H1 (cell line): ENCODE measurements around the gene SMG1. TPM values are rescaled to one million over a fixed set of nuclear protein-coding genes. Genes with fewer than 3 reads are reported as not detected.

Source experiments
- CTCF ChIA-PET: fragments of 300-600 bp; sonication (Branson Sonifier 250); formaldehyde crosslinking; loops from one replicate; lab custom pipeline; 2021; ENCODE audit not compliant: partially characterized antibody; lab: Charles Lee
- POLR2A ChIA-PET: fragments of 300-600 bp; sonication (Branson Sonifier 250); formaldehyde crosslinking; loops from one replicate; lab custom pipeline; 2021; ENCODE audit warnings: inconsistent platforms; ENCODE audit not compliant: partially characterized antibody; lab: Charles Lee
- DNase-seq, 2 experiments: peaks; one replicate each; pipeline versions ENCODE4 v3.0.0 to v3.0.0-alpha.2; 2010 to 2022; ENCODE audit warnings: low spot score in 2 of 2, low read depth in 1 of 2, mixed read lengths in 1 of 2
- FAIRE-seq: peaks from 2 replicates; lab custom pipeline; 2011; peaks lifted over from hg19 to GRCh38; lab: Jason Lieb, UNC
- H2AFZ ChIP-seq: 2 replicates; pipeline ENCODE4 v1.8.1; 2012; ENCODE audit warnings: low read length, inconsistent platforms
- H2AK5ac ChIP-seq: 2 replicates; pipeline ENCODE4 v1.6.1; 2013; ENCODE audit warnings: low read depth, low read length
- H2BK120ac ChIP-seq: replicated peaks from 2 replicates; pipeline ENCODE3; 2013; ENCODE audit warnings: low read depth, low read length, inconsistent platforms
- H2BK12ac ChIP-seq: 2 replicates; pipeline ENCODE4 v1.6.1; 2013; ENCODE audit warnings: low read depth, low read length
- H2BK15ac ChIP-seq: 2 replicates; pipeline ENCODE4 v1.6.1; 2013; ENCODE audit warnings: low read length
- H2BK20ac ChIP-seq: 2 replicates; pipeline ENCODE4 v1.6.1; 2013; ENCODE audit warnings: low read length
- H2BK5ac ChIP-seq: 2 replicates; pipeline ENCODE4 v1.6.1; 2013; ENCODE audit warnings: low read depth, low read length
- H3K14ac ChIP-seq: 2 replicates; pipeline ENCODE4 v1.6.1; 2013; ENCODE audit warnings: inconsistent platforms; ENCODE audit not compliant: insufficient read length
- H3K18ac ChIP-seq: 2 replicates; pipeline ENCODE4 v1.6.1; 2013; ENCODE audit warnings: low read length; ENCODE audit errors: extremely low read depth
- H3K23ac ChIP-seq: 2 replicates; pipeline ENCODE4 v1.6.1; 2013; ENCODE audit warnings: inconsistent platforms; ENCODE audit not compliant: insufficient read length
- H3K23me2 ChIP-seq: 2 replicates; pipeline ENCODE4 v1.6.1; 2013; ENCODE audit warnings: low read depth, low read length
- H3K27ac ChIP-seq: 2 replicates; pipeline ENCODE4 v1.6.1; 2011; ENCODE audit warnings: low read depth, low read length, inconsistent platforms
- H3K27me3 ChIP-seq, 4 experiments: replicated peaks in 1 of 4; 1 replicate in 1 of 4; 2 replicates in 3 of 4; pipeline versions ENCODE4 v1.6.1 to v1.8.1; 2011 to 2013; ENCODE audit warnings: low read length in 3 of 4, mild to moderate bottlenecking in 3 of 4, inconsistent platforms in 2 of 4, mixed read lengths in 2 of 4, moderate library complexity in 1 of 4; ENCODE audit not compliant: control insufficient read depth in 3 of 4, insufficient read depth in 3 of 4; ENCODE audit errors: extremely low read depth in 1 of 4
- H3K36me3 ChIP-seq, 4 experiments: 2 replicates each; pipeline versions ENCODE4 v1.6.1 to v1.8.1; 2011 to 2013; ENCODE audit warnings: mild to moderate bottlenecking in 4 of 4, low read length in 3 of 4, moderate library complexity in 2 of 4, control low read depth in 1 of 4, inconsistent platforms in 1 of 4; ENCODE audit not compliant: insufficient read depth in 4 of 4, control insufficient read depth in 2 of 4
- H3K4ac ChIP-seq: replicated peaks from 2 replicates; pipeline ENCODE3; 2013; ENCODE audit warnings: low read length, low read depth, mixed read lengths, inconsistent platforms; ENCODE audit not compliant: insufficient read length
- H3K4me1 ChIP-seq, 4 experiments: replicated peaks in 1 of 4; 1 replicate in 1 of 4; 2 replicates in 3 of 4; pipeline versions ENCODE4 v1.6.1 to v1.8.1; 2011 to 2013; ENCODE audit warnings: low read length in 3 of 4, inconsistent platforms in 2 of 4, mixed read lengths in 1 of 4; ENCODE audit not compliant: insufficient read depth in 4 of 4, control insufficient read depth in 3 of 4
- H3K4me2 ChIP-seq, 2 experiments: 2 replicates each; pipeline versions ENCODE4 v1.6.1 to v1.8.1; 2011 to 2013; ENCODE audit warnings: low read depth in 2 of 2, low read length in 2 of 2, control low read depth in 1 of 2, inconsistent platforms in 1 of 2, mild to moderate bottlenecking in 1 of 2; ENCODE audit not compliant: insufficient read depth in 1 of 2
- H3K4me3 ChIP-seq, 4 experiments: fragments of 200-600, 300-600 bp in 1 of 4; sonication (generic), shearing (Covaris generic), sonication (Bioruptor Twin) in 1 of 4; 2 replicates each; pipeline versions ENCODE4 v1.5.1 to v1.8.1; 2011 to 2016; ENCODE audit warnings: low read length in 4 of 4, low read depth in 3 of 4, control low read depth in 2 of 4, inconsistent platforms in 2 of 4, mild to moderate bottlenecking in 2 of 4, mixed read lengths in 1 of 4, moderate library complexity in 1 of 4; ENCODE audit not compliant: insufficient read depth in 2 of 4; ENCODE audit errors: extremely low read depth in 1 of 4
- H3K56ac ChIP-seq: replicated peaks from 2 replicates; pipeline ENCODE3; 2013; ENCODE audit warnings: low read depth, mild to moderate bottlenecking, mixed read lengths, low read length, inconsistent platforms; ENCODE audit not compliant: insufficient read length
- H3K79me1 ChIP-seq: 2 replicates; pipeline ENCODE4 v1.6.1; 2013; ENCODE audit warnings: low read depth, low read length, control low read depth
- H3K79me2 ChIP-seq, 2 experiments: 2 replicates each; pipeline versions ENCODE4 v1.6.1 to v1.8.1; 2012 to 2013; ENCODE audit warnings: low read length in 2 of 2, mild to moderate bottlenecking in 2 of 2, inconsistent platforms in 1 of 2; ENCODE audit not compliant: insufficient read depth in 2 of 2, control insufficient read depth in 1 of 2
- H3K9ac ChIP-seq, 4 experiments: replicated peaks in 1 of 4; 1 replicate in 1 of 4; 2 replicates in 3 of 4; pipeline versions ENCODE4 v1.6.1 to v1.8.1; 2011 to 2013; ENCODE audit warnings: low read depth in 3 of 4, low read length in 3 of 4, control low read depth in 2 of 4, mild to moderate bottlenecking in 2 of 4, moderate library complexity in 2 of 4, inconsistent platforms in 1 of 4; ENCODE audit errors: extremely low read depth in 1 of 4
- H3K9me3 ChIP-seq, 2 experiments: 2 replicates each; pipeline versions ENCODE4 v1.6.1 to v1.8.1; 2012 to 2013; ENCODE audit warnings: mild to moderate bottlenecking in 2 of 2, moderate library complexity in 2 of 2, control low read depth in 1 of 2, inconsistent platforms in 1 of 2, low read depth in 1 of 2, low read length in 1 of 2, mixed read lengths in 1 of 2; ENCODE audit not compliant: insufficient read depth in 2 of 2
- H4K20me1 ChIP-seq, 2 experiments: replicated peaks in 1 of 2; 2 replicates each; pipeline versions ENCODE3 to v1.8.1; 2011 to 2013; ENCODE audit warnings: inconsistent platforms in 2 of 2, low read length in 2 of 2, mild to moderate bottlenecking in 1 of 2; ENCODE audit not compliant: insufficient read depth in 2 of 2, control insufficient read depth in 1 of 2
- H4K5ac ChIP-seq: 2 replicates; pipeline ENCODE4 v1.6.1; 2013; ENCODE audit warnings: low read length, low read depth, mixed read lengths, inconsistent platforms; ENCODE audit not compliant: insufficient read length
- H4K8ac ChIP-seq: 2 replicates; pipeline ENCODE4 v1.8.0; 2013; ENCODE audit warnings: mild to moderate bottlenecking, moderate library complexity, low read length, inconsistent platforms; ENCODE audit not compliant: insufficient read depth; ENCODE audit errors: extremely low read depth
- H4K91ac ChIP-seq: replicated peaks from 2 replicates; pipeline ENCODE3; 2013; ENCODE audit warnings: low read length, mixed read lengths, inconsistent platforms; ENCODE audit not compliant: insufficient read length
- HDAC6 ChIP-seq: IDR thresholded peaks from one replicate; pipeline ENCODE4 v1.7.1; 2012; ENCODE audit warnings: low read depth, mild to moderate bottlenecking, inconsistent platforms, low read length, moderate library complexity
- SIX5 ChIP-seq: IDR thresholded peaks from 2 replicates; pipeline ENCODE4 v1.6.1; 2011; ENCODE audit warnings: mild to moderate bottlenecking, low read depth, low read length
- WGBS, 2 experiments: shearing (Covaris generic) in 1 of 2; methylation state at CpG; one replicate each; pipeline versions ENCODE4 v1.1.6 to v1.1.7; 2013 to 2015; ENCODE audit warnings: low lambda C conversion rate in 2 of 2, mixed read lengths in 2 of 2, inconsistent platforms in 1 of 2, low coverage in 1 of 2, missing lambda C conversion rate in 1 of 2; ENCODE audit not compliant: insufficient replicate concordance in 2 of 2, insufficient coverage in 1 of 2, insufficient read length in 1 of 2; ENCODE audit errors: extremely low coverage in 1 of 2, missing lambda C conversion rate in 1 of 2; 5-methylcytosine and 5-hydroxymethylcytosine counted together
- polyA plus RNA-seq, 7 experiments: library from polyadenylated mRNA; depleted of rRNA in 3 of 7; stranded (reverse) in 5 of 7; unstranded in 2 of 7; fragments of >200 nt in 5 of 7; fragments of 200-250 nt in 2 of 7; gene quantifications; 1 replicate in 5 of 7; 2 replicates in 1 of 7; 4 replicates in 1 of 7; pipeline versions ENCODE4 v1.2.1 to v1.2.3, GENCODE V29; 2011 to 2013; ENCODE audit warnings: missing spikeins in 2 of 7, mixed read lengths in 2 of 7
- total RNA-seq: library from RNA; stranded (reverse); fragmentation: NEBNext Ultra II Directional; extraction: Animal tissue kit (Norgen Biotek cat#: 25700); gene quantifications from 2 replicates; pipeline ENCODE4 v1.2.1, GENCODE V29; 2021

The SMG1 gene
- total and polyA plus RNA-seq, 2 of the 8 experiments (the other 6 are each of a cell fraction or from before 2014, with no cell fraction given): 14.9 to 90.6 TPM

- Histone ChIP-seq H3K79me2 (peaks cover 16 to 46% of the 10 kb centered on the region in 2 experiments), H3K27me3 (no peaks in the 10 kb centered on the region), H3K56ac (no peak overlapping the region), H2AFZ (no peak overlapping the region), H4K91ac (no peak overlapping the region), H3K23me2 (no peaks in the 10 kb centered on the region), H3K4me2 (no peak overlapping the region), H2BK5ac (no peak overlapping the region), H4K8ac (no peak overlapping the region), H4K5ac (no peak overlapping the region), H2BK120ac (no peak overlapping the region), H3K9me3 (no peaks in the 10 kb centered on the region), H4K20me1 (peaks cover 4 to 7% of the 10 kb centered on the region in 2 experiments), H3K79me1 (no peaks in the 10 kb centered on the region), H3K4me1 (peaks cover 0 to 3% (median under 1%) of the 10 kb centered on the region in 4 experiments; a peak in 2 of 7 replicates), H3K18ac (no peak overlapping the region), H3K9ac (no peak overlapping the region), H2AK5ac (no peak overlapping the region), H3K36me3 (peaks cover 10 to 66% (median 30%) of the 10 kb centered on the region in 4 experiments), H3K14ac (no peak overlapping the region), H3K4ac (no peak overlapping the region), H3K27ac (no peak overlapping the region), H2BK20ac (no peak overlapping the region), H3K4me3 (no peak overlapping the region), H3K23ac (no peak overlapping the region), H2BK15ac (no peak overlapping the region), H2BK12ac (no peak overlapping the region)
- POLR2A ChIA-PET: interaction anchor here (14.2 kb wide), 1 partner anchor 9 kb away, joined by 503 read pairs; the partner anchor contains the start of gene ARL6IP1
- CTCF ChIA-PET: no interaction called here
- no peak for DNase-seq
- WGBS, 2 experiments: 96% methylated on average over 1 of the region's 1 CpG; no CpG with 5 or more reads in 1 of the 2 experiments
- TF ChIP-seq HDAC6: no peak
- TF ChIP-seq SIX5: no peak
- no peak for FAIRE-seq
These were observed 129.8 kb downstream of the SMG1 start for GRCh38 chr16:18796377-18796776.
